Activated T-helper 1 cell treated with anti-CD3 and anti-CD28 coated beads, Interleukin-12 subunit alpha, Interleukin-12 subunit beta, Interleukin-2, Interleukin-4 antibody, amounts not matched to agents 30 ng/mL and 10 ng/mL and 1 ng/mL, durations not matched to agents 14 hours and 24 hours and 36 hours (primary cell): Measurements from ENCODE around the gene FBL. TPM values are rescaled to one million over a fixed set of nuclear protein-coding genes. Genes with fewer than 3 reads are reported as not detected.

Source experiments
- DNase-seq: peaks from one replicate; pipeline ENCODE4 v3.0.0; 2021; ENCODE audit warnings: low spot score
- H3K27ac Mint-ChIP-seq: one replicate; pipeline ENCODE4 v1.8.0; 2021; ENCODE audit warnings: mild to moderate bottlenecking, mixed read lengths
- H3K27me3 Mint-ChIP-seq: one replicate; pipeline ENCODE4 v1.8.0; 2022; ENCODE audit warnings: mild to moderate bottlenecking, moderate library complexity, mixed read lengths; ENCODE audit not compliant: insufficient read depth
- H3K36me3 Mint-ChIP-seq: one replicate; pipeline ENCODE4 v1.8.0; 2021; ENCODE audit warnings: low read depth, mixed read lengths
- H3K4me1 Mint-ChIP-seq: one replicate; pipeline ENCODE4 v1.8.0; 2021; ENCODE audit warnings: low read depth, mixed read lengths
- H3K4me3 Mint-ChIP-seq: one replicate; pipeline ENCODE4 v1.8.0; 2021; ENCODE audit warnings: mild to moderate bottlenecking, moderate library complexity, mixed read lengths
- H3K9me3 Mint-ChIP-seq: one replicate; pipeline ENCODE4 v1.8.0; 2021; ENCODE audit warnings: mixed read lengths
- intact Hi-C: fragments of 100-400 bp; cut with micrococcal nuclease; formaldehyde crosslinking; loops from one replicate; pipeline ENCODE4 v1.15.1; 2024
- total RNA-seq: library from RNA; stranded (reverse); gene quantifications from 2 replicates; pipeline ENCODE4 v1.2.3, GENCODE V29; 2022

FBL gene
- total RNA-seq, 1 donor from 2014 or later = 526 TPM

- DNase-seq = no peak
- Mint-ChIP-seq H3K9me3 (no peaks in the 10 kb centered on the region), H3K4me3 (peak overlapping the region; percentile 69), H3K27ac (peak overlapping the region; percentile 56), H3K27me3 (no peaks in the 10 kb centered on the region), H3K4me1 (peaks cover 38% of the 10 kb centered on the region), H3K36me3 (peaks cover 58% of the 10 kb centered on the region)
- intact Hi-C loops = loop anchor here (1.0 to 2.0 kb wide), 3 partner anchors 9 to 138 kb away; partner anchors contain the start of gene PSMC4
These were observed 13.1 kb downstream of the FBL start for GRCh38 chr19:39833160-39833463.

- H3K36me3 Mint-ChIP-seq = peaks cover 59% of the 10 kb centered on the region
These were observed 13.7 kb downstream of the FBL start for GRCh38 chr19:39832341-39833083.

GRCh38 chr19:39831679-39832078 is 14.5 kb downstream of the FBL start:
- no peaks in the 10 kb centered on the region for H3K9me3 Mint-ChIP-seq
- no peak for DNase-seq
- H3K27me3 Mint-ChIP-seq = no peaks in the 10 kb centered on the region
- peak overlapping the region; percentile 69 for H3K4me3 Mint-ChIP-seq
- peaks cover 52% of the 10 kb centered on the region for H3K36me3 Mint-ChIP-seq
- H3K4me1 Mint-ChIP-seq = peaks cover 36% of the 10 kb centered on the region
- intact Hi-C loops = loop anchor here (2.0 kb wide), 2 partner anchors 39 to 139 kb away; partner anchors contain the start of gene PSMC4
- H3K27ac Mint-ChIP-seq = peak overlapping the region; percentile 56

More at GRCh38 chr19:39832341-39833083, 13.7 kb downstream of the FBL start:
- Mint-ChIP-seq H3K9me3 (no peaks in the 10 kb centered on the region), H3K4me3 (peak overlapping the region; percentile 69), H3K4me1 (peaks cover 38% of the 10 kb centered on the region), H3K27me3 (no peaks in the 10 kb centered on the region), H3K27ac (peak overlapping the region; percentile 56)
- intact Hi-C loops = loop anchor here (1.0 to 2.0 kb wide), 3 partner anchors 8 to 138 kb away; partner anchors contain the start of gene PSMC4
- no peak for DNase-seq

- peak overlapping the region; percentile 43 for H3K27ac Mint-ChIP-seq
- H3K9me3 Mint-ChIP-seq = no peaks in the 10 kb centered on the region
- intact Hi-C loops = no loop called here
- DNase-seq = no peak
- H3K27me3 Mint-ChIP-seq = no peaks in the 10 kb centered on the region
- H3K4me1 Mint-ChIP-seq = peaks cover 34% of the 10 kb centered on the region
- no peak overlapping the region for H3K4me3 Mint-ChIP-seq
- H3K36me3 Mint-ChIP-seq = peaks cover 46% of the 10 kb centered on the region
These were observed 15.3 kb downstream of the FBL start for GRCh38 chr19:39830847-39831246.

- no peak for DNase-seq
- Mint-ChIP-seq H3K36me3 (peaks cover 46% of the 10 kb centered on the region), H3K9me3 (no peaks in the 10 kb centered on the region), H3K4me1 (peaks cover 34% of the 10 kb centered on the region), H3K27ac (no peak overlapping the region), H3K4me3 (no peak overlapping the region), H3K27me3 (no peaks in the 10 kb centered on the region)
- intact Hi-C loops = no loop called here
These were observed 15.8 kb downstream of the FBL start for GRCh38 chr19:39830406-39830805.

- Mint-ChIP-seq H3K9me3 (no peaks in the 10 kb centered on the region), H3K4me1 (peaks cover 33% of the 10 kb centered on the region), H3K27me3 (no peaks in the 10 kb centered on the region), H3K4me3 (no peak overlapping the region), H3K27ac (no peak overlapping the region), H3K36me3 (peaks cover 44% of the 10 kb centered on the region)
- intact Hi-C loops = no loop called here
- DNase-seq = no peak
These were observed 16.4 kb downstream of the FBL start for GRCh38 chr19:39829702-39830275.

- no peak for DNase-seq
- Mint-ChIP-seq H3K4me3 (no peak overlapping the region), H3K27ac (no peak overlapping the region), H3K36me3 (peaks cover 37% of the 10 kb centered on the region), H3K27me3 (no peaks in the 10 kb centered on the region), H3K4me1 (peaks cover 25% of the 10 kb centered on the region), H3K9me3 (no peaks in the 10 kb centered on the region)
- intact Hi-C loops = no loop called here
These were observed 17.5 kb downstream of the FBL start for GRCh38 chr19:39828654-39829032.

GRCh38 chr19:39828015-39828653 is 18.0 kb downstream of the FBL start:
- Mint-ChIP-seq H3K4me1 (peaks cover 25% of the 10 kb centered on the region), H3K27ac (no peak overlapping the region), H3K27me3 (no peaks in the 10 kb centered on the region), H3K36me3 (peaks cover 37% of the 10 kb centered on the region), H3K9me3 (no peaks in the 10 kb centered on the region), H3K4me3 (no peak overlapping the region)
- no peak for DNase-seq
- intact Hi-C loops = no loop called here

- no peaks in the 10 kb centered on the region for H3K9me3 Mint-ChIP-seq
- no peak for DNase-seq
- H3K4me1 Mint-ChIP-seq = peaks cover 16% of the 10 kb centered on the region
- H3K27me3 Mint-ChIP-seq = no peaks in the 10 kb centered on the region
- H3K27ac Mint-ChIP-seq = no peak overlapping the region
- peaks cover 33% of the 10 kb centered on the region for H3K36me3 Mint-ChIP-seq
- H3K4me3 Mint-ChIP-seq = no peak overlapping the region
- intact Hi-C loops = no loop called here
These were observed 19.0 kb downstream of the FBL start for GRCh38 chr19:39827216-39827615.

GRCh38 chr19:39826311-39826945 is 19.8 kb downstream of the FBL start:
- Mint-ChIP-seq H3K4me1 (peaks cover 12% of the 10 kb centered on the region), H3K27ac (no peak overlapping the region), H3K27me3 (no peaks in the 10 kb centered on the region), H3K36me3 (peaks cover 31% of the 10 kb centered on the region), H3K9me3 (no peaks in the 10 kb centered on the region), H3K4me3 (no peak overlapping the region)
- intact Hi-C loops = no loop called here
- no peak for DNase-seq

GRCh38 chr19:39825531-39826076 is 20.6 kb downstream of the FBL start:
- H3K36me3 Mint-ChIP-seq = peaks cover 23% of the 10 kb centered on the region
- H3K4me1 Mint-ChIP-seq = peaks cover 6% of the 10 kb centered on the region
- no peak overlapping the region for H3K27ac Mint-ChIP-seq
- intact Hi-C loops = no loop called here
- no peak overlapping the region for H3K4me3 Mint-ChIP-seq
- no peaks in the 10 kb centered on the region for H3K9me3 Mint-ChIP-seq
- DNase-seq = no peak
- no peaks in the 10 kb centered on the region for H3K27me3 Mint-ChIP-seq

- intact Hi-C loops = no loop called here
- Mint-ChIP-seq H3K4me3 (no peak overlapping the region), H3K27ac (no peak overlapping the region), H3K4me1 (peaks cover 6% of the 10 kb centered on the region), H3K9me3 (no peaks in the 10 kb centered on the region), H3K36me3 (peaks cover 19% of the 10 kb centered on the region), H3K27me3 (no peaks in the 10 kb centered on the region)
- no peak for DNase-seq
These were observed 21.1 kb downstream of the FBL start for GRCh38 chr19:39825093-39825463.
